GM12878 (cell line): Measurements from ENCODE around the gene EIF3B. TPM values are rescaled to one million over a fixed set of nuclear protein-coding genes. Genes with fewer than 3 reads are reported as not detected.

ENCODE experiments used
- ATAC-seq: fragments of 200-7000 bp; cut with Tn5 transposase; 3 replicates; pipeline ENCODE4 v1.9.1; 2020; ENCODE audit warnings: mild to moderate bottlenecking, moderate library complexity
- BruUV-seq: library from RNA; stranded (reverse); fragments of 400-500 nt; replicated peaks from 2 replicates; lab custom pipeline; 2021; lab: Mats Ljungman, UMichigan
- CTCF ChIA-PET: fragments of 300-600 bp; sonication (Branson Sonifier 250); formaldehyde crosslinking; extraction: SDS; loops from one replicate; lab custom pipeline; 2021; ENCODE audit warnings: inconsistent platforms; lab: Yijun Ruan, JAX
- POLR2A ChIA-PET: fragments of 350-600 bp; formaldehyde crosslinking; extraction: SDS; loops from one replicate; lab custom pipeline; 2021; ENCODE audit warnings: inconsistent platforms; lab: Charles Lee
- RAD21 ChIA-PET: fragments of 300-600 bp; sonication (Branson Sonifier 250); formaldehyde crosslinking; loops from one replicate; lab custom pipeline; 2023; ENCODE audit warnings: antibody characterized with exemption; ENCODE audit not compliant: unreplicated experiment; lab: Charles Lee
- SMC1A ChIA-PET: fragments of 300-600 bp; sonication (Branson Sonifier 250); formaldehyde crosslinking; loops from one replicate; lab custom pipeline; 2023; ENCODE audit not compliant: unreplicated experiment, uncharacterized antibody; lab: Charles Lee
- DNase-seq: peaks from one replicate; pipeline ENCODE4 v3.0.0-alpha.2; 2011; ENCODE audit warnings: low read depth, low spot score
- FAIRE-seq: peaks from 3 replicates; lab custom pipeline; 2011; peaks lifted over from hg19 to GRCh38; lab: Jason Lieb, UNC
- H2AFZ ChIP-seq: 2 replicates; pipeline ENCODE4 v1.6.0; 2011; ENCODE audit warnings: low read depth, low read length, control low read depth; ENCODE audit not compliant: control insufficient read depth
- H3K27ac ChIP-seq: 2 replicates; pipeline ENCODE4 v1.5.1; 2011; ENCODE audit warnings: control low read depth; ENCODE audit not compliant: control insufficient read depth, insufficient read depth
- H3K27me3 ChIP-seq, 2 experiments: replicated peaks in 1 of 2; 2 replicates each; pipeline versions ENCODE4 v1.6.0 to v1.6.1; 2011; ENCODE audit warnings: low read length in 1 of 2; ENCODE audit not compliant: control insufficient read depth in 2 of 2, insufficient read depth in 2 of 2
- H3K36me3 ChIP-seq, 2 experiments: 2 replicates each; pipeline ENCODE4 v1.5.1; 2011; ENCODE audit warnings: low read length in 1 of 2; ENCODE audit not compliant: control insufficient read depth in 2 of 2, insufficient read depth in 2 of 2
- H3K4me1 ChIP-seq: 2 replicates; pipeline ENCODE4 v1.6.1; 2011; ENCODE audit warnings: mild to moderate bottlenecking, low read length, moderate library complexity, mixed read lengths; ENCODE audit not compliant: control insufficient read depth, insufficient read depth
- H3K4me2 ChIP-seq: 2 replicates; pipeline ENCODE4 v1.6.0; 2011; ENCODE audit warnings: control low read depth; ENCODE audit not compliant: control insufficient read depth, insufficient read depth
- H3K4me3 ChIP-seq: fragments of 200-600 bp; sonication (generic); 2 replicates; pipeline ENCODE4 v1.5.1; 2016
- H3K79me2 ChIP-seq: 2 replicates; pipeline ENCODE4 v1.6.0; 2011; ENCODE audit warnings: low read length; ENCODE audit not compliant: control insufficient read depth, insufficient read depth
- H3K9ac ChIP-seq: 2 replicates; pipeline ENCODE4 v1.8.0; 2011; ENCODE audit warnings: low read length, control low read depth, mixed read lengths; ENCODE audit not compliant: control insufficient read depth, insufficient read depth
- H3K9me3 ChIP-seq: replicated peaks from 3 replicates; pipeline ENCODE4 v1.5.1; 2011; ENCODE audit warnings: mild to moderate bottlenecking, low read length; ENCODE audit not compliant: control insufficient read depth, insufficient read depth
- H4K20me1 ChIP-seq: 2 replicates; pipeline ENCODE4 v1.6.0; 2011; ENCODE audit not compliant: control insufficient read depth, insufficient read depth
- ASH2L ChIP-seq: fragments of 300-600, 200-600 bp; sonication (generic); IDR thresholded peaks from 2 replicates; pipeline ENCODE4 v1.6.1; 2017; ENCODE audit warnings: low read depth, mild to moderate bottlenecking, borderline replicate concordance
- BACH1 ChIP-seq: fragments of 450-650 bp; IDR thresholded peaks from 2 replicates; pipeline ENCODE4 v1.6.1; 2017; ENCODE audit warnings: mild to moderate bottlenecking, borderline replicate concordance
- CHD4 ChIP-seq: fragments of 200-600 bp; sonication (generic); IDR thresholded peaks from 2 replicates; pipeline ENCODE4 v1.6.1; 2016; ENCODE audit warnings: mild to moderate bottlenecking
- DPF2 ChIP-seq: fragments of 450-650 bp; IDR thresholded peaks from 2 replicates; pipeline ENCODE4 v1.6.1; 2017; ENCODE audit warnings: mild to moderate bottlenecking
- ESRRA ChIP-seq: IDR thresholded peaks from 2 replicates; pipeline ENCODE4 v1.6.1; 2012; ENCODE audit warnings: mild to moderate bottlenecking, low read length, improper control_type of control experiment
- HCFC1 ChIP-seq: fragments of 150-350 bp; IDR thresholded peaks from 2 replicates; pipeline ENCODE4 v1.6.1; 2014; ENCODE audit warnings: low read length
- KAT2A ChIP-seq: conservative IDR thresholded peaks from 2 replicates; pipeline ENCODE4 v1.6.1; 2011; ENCODE audit warnings: low read depth, low read length; ENCODE audit not compliant: control insufficient read depth
- MEF2A ChIP-seq: IDR thresholded peaks from 2 replicates; pipeline ENCODE4 v1.6.1; 2011; ENCODE audit warnings: low read depth, mild to moderate bottlenecking, low read length, moderate library complexity; ENCODE audit not compliant: insufficient read depth
- MEF2B ChIP-seq: fragments of 450-650 bp; IDR thresholded peaks from 2 replicates; pipeline ENCODE4 v1.6.1; 2018; ENCODE audit warnings: mild to moderate bottlenecking, moderate library complexity; ENCODE audit not compliant: partially characterized antibody, poor library complexity, severe bottlenecking
- MYB ChIP-seq: fragments of 150-350 bp; IDR thresholded peaks from 2 replicates; pipeline ENCODE4 v1.6.1; 2014; ENCODE audit warnings: mild to moderate bottlenecking, low read depth, low read length, borderline replicate concordance
- POLR2A ChIP-seq: IDR thresholded peaks from 2 replicates; pipeline ENCODE4 v1.6.1; 2011; ENCODE audit warnings: low read depth, mild to moderate bottlenecking, low read length
- SIN3A ChIP-seq: IDR thresholded peaks from 2 replicates; pipeline ENCODE4 v1.6.1; 2012; ENCODE audit warnings: low read depth, low read length, improper control_type of control experiment
- SRF ChIP-seq, 2 experiments: IDR thresholded peaks; 2 replicates each; pipeline ENCODE4 v1.6.1; 2011; ENCODE audit warnings: low read depth in 2 of 2, low read length in 2 of 2, mild to moderate bottlenecking in 1 of 2, moderate library complexity in 1 of 2
- TBL1XR1 ChIP-seq: IDR thresholded peaks from 2 replicates; pipeline ENCODE4 v1.6.1; 2012; ENCODE audit warnings: low read depth, low read length, improper control_type of control experiment
- YY1 ChIP-seq: IDR thresholded peaks from 2 replicates; pipeline ENCODE4 v1.6.1; 2011; ENCODE audit warnings: low read depth, mild to moderate bottlenecking, low read length
- ZNF622 ChIP-seq: fragments of 450-650 bp; IDR thresholded peaks from 2 replicates; pipeline ENCODE4 v1.6.1; 2017; ENCODE audit warnings: mild to moderate bottlenecking, inconsistent platforms
- WGBS: methylation state at CpG from one replicate; pipeline ENCODE4 v1.1.6; 2016; ENCODE audit warnings: low lambda C conversion rate; ENCODE audit not compliant: insufficient replicate concordance, insufficient coverage; ENCODE audit errors: missing lambda C conversion rate; 5-methylcytosine and 5-hydroxymethylcytosine counted together
- in situ Hi-C: fragments of 300-500 bp; cut with MboI; formaldehyde crosslinking; loops from 9 replicates; pipeline ENCODE4 v1.14.3; 2018; ENCODE audit warnings: mixed read lengths
- intact Hi-C: fragments of 100-400 bp; cut with micrococcal nuclease; formaldehyde crosslinking; loops from one replicate; pipeline ENCODE4 v1.14.2; 2022; ENCODE audit not compliant: unreplicated experiment
- polyA plus RNA-seq, 11 experiments: library from polyadenylated mRNA; depleted of rRNA in 4 of 11; unstranded in 6 of 11; stranded (reverse) in 5 of 11; fragments of >200 nt; fragmentation: Nextera tagmentation in 4 of 11; fragmentation: Illumina TruSeq in 1 of 11; extraction: Ambion mirVana in 4 of 11; extraction: Trizol in 1 of 11; gene quantifications; 1 replicate in 1 of 11; 2 replicates in 10 of 11; pipeline versions ENCODE4 v1.2.1 to v1.2.3, GENCODE V29; 2011 to 2016; ENCODE audit warnings: inconsistent platforms in 2 of 11, missing spikeins in 2 of 11, low read depth in 1 of 11
- total RNA-seq, 4 experiments: library from RNA; depleted of rRNA in 3 of 4; stranded (reverse); fragments of >200 nt in 3 of 4; fragmentation: Illumina TruSeq in 1 of 4; extraction: Trizol in 1 of 4; gene quantifications; 2 replicates each; pipeline versions ENCODE4 v1.2.1 to v1.2.3, GENCODE V29; 2013 to 2021
- TF ChIP-seq, protein P1 (sequence below): fragments of 450-650 bp; IDR thresholded peaks from 2 replicates; pipeline ENCODE4 v1.6.1; 2017; ENCODE audit warnings: borderline replicate concordance
- TF ChIP-seq, protein P2 (sequence below): fragments of 450-650 bp; IDR thresholded peaks from 2 replicates; pipeline ENCODE4 v1.6.1; 2018; ENCODE audit warnings: mild to moderate bottlenecking, low read depth, moderate library complexity; ENCODE audit not compliant: partially characterized antibody

EIF3B gene
- total and polyA plus RNA-seq, 10 of the 15 experiments (the other 5 are each of a cell fraction or from before 2014, with no cell fraction given) = 17.6 to 275 (median 153) TPM

DNA sequence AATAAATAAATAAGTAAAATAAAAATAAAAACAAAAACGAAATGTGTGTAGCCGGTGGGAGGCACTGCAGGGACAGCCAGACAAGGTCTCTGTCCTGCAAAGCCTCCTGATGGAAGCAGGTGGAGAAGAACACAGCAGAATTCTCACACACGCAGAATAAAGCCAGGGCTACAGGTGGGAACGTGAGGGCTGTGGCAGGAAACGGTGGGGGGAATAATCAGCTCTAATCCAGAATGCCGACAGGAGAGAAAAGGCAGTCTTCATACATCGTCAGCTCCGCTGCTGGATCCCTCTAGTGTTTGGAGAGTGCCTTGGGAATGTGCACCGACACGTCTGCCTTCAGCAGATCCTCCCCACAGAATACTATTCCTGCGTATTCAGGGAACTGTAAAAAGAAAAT is 33.6 kb upstream of the EIF3B start:
- no TSS peak for BruUV-seq

More for the DNA sequence above, 33.6 kb upstream of the EIF3B start:
- ChIA-PET CTCF (no interaction called here), SMC1A (no interaction called here), RAD21 (no interaction called here), POLR2A (no interaction called here)
- Histone ChIP-seq H3K27me3 (no peaks in the 10 kb centered on the region), H3K4me3 (no peak overlapping the region), H3K4me1 (peaks cover 4% of the 10 kb centered on the region), H3K79me2 (no peaks in the 10 kb centered on the region), H3K9ac (no peak overlapping the region), H3K36me3 (no peaks in the 10 kb centered on the region), H2AFZ (no peak overlapping the region), H3K4me2 (no peak overlapping the region), H4K20me1 (no peaks in the 10 kb centered on the region), H3K27ac (no peak overlapping the region), H3K9me3 (no peaks in the 10 kb centered on the region)
- TF ChIP-seq MYB = no peak
- TF ChIP-seq BACH1 = no peak
- TF ChIP-seq SIN3A = no peak
- TF ChIP-seq, protein P1, sequence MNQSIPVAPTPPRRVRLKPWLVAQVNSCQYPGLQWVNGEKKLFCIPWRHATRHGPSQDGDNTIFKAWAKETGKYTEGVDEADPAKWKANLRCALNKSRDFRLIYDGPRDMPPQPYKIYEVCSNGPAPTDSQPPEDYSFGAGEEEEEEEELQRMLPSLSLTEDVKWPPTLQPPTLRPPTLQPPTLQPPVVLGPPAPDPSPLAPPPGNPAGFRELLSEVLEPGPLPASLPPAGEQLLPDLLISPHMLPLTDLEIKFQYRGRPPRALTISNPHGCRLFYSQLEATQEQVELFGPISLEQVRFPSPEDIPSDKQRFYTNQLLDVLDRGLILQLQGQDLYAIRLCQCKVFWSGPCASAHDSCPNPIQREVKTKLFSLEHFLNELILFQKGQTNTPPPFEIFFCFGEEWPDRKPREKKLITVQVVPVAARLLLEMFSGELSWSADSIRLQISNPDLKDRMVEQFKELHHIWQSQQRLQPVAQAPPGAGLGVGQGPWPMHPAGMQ = no peak
- no peak for TF ChIP-seq TBL1XR1
- TF ChIP-seq SRF (IDR thresholded peaks at IDR 0.05; ENCODE audit: low read depth in 2 of 2, low read length in 2 of 2) = no peak
- TF ChIP-seq POLR2A = no peak
- no peak for TF ChIP-seq KAT2A
- TF ChIP-seq YY1 = no peak
- no peak for TF ChIP-seq HCFC1
- no peak for TF ChIP-seq CHD4
- no peak for TF ChIP-seq DPF2
- TF ChIP-seq, protein P2, sequence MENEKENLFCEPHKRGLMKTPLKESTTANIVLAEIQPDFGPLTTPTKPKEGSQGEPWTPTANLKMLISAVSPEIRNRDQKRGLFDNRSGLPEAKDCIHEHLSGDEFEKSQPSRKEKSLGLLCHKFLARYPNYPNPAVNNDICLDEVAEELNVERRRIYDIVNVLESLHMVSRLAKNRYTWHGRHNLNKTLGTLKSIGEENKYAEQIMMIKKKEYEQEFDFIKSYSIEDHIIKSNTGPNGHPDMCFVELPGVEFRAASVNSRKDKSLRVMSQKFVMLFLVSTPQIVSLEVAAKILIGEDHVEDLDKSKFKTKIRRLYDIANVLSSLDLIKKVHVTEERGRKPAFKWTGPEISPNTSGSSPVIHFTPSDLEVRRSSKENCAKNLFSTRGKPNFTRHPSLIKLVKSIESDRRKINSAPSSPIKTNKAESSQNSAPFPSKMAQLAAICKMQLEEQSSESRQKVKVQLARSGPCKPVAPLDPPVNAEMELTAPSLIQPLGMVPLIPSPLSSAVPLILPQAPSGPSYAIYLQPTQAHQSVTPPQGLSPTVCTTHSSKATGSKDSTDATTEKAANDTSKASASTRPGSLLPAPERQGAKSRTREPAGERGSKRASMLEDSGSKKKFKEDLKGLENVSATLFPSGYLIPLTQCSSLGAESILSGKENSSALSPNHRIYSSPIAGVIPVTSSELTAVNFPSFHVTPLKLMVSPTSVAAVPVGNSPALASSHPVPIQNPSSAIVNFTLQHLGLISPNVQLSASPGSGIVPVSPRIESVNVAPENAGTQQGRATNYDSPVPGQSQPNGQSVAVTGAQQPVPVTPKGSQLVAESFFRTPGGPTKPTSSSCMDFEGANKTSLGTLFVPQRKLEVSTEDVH = no peak
- TF ChIP-seq ASH2L = no peak
- no peak for TF ChIP-seq ESRRA
- TF ChIP-seq ZNF622 = no peak
- TF ChIP-seq MEF2B = no peak
- no peak for TF ChIP-seq MEF2A
- in situ Hi-C loops (no loop called here), intact Hi-C loops (no loop called here)
- FAIRE-seq (no peak), ATAC-seq (no peak), DNase-seq (no peak)
- WGBS = 59% methylated on average over 11 of the region's 11 CpGs
